Lung (tissue), 12 donors: ENCODE data around the gene ITGB2. TPM values are rescaled to one million over a fixed set of nuclear protein-coding genes. Genes with fewer than 3 reads are reported as not detected.

Source experiments
- ATAC-seq: fragments of 200-7000 bp; cut with Tn5 transposase; one replicate; pipeline ENCODE4 v1.9.1; 2020; ENCODE audit warnings: moderate number of reproducible peaks; ENCODE audit not compliant: insufficient read depth, low FRiP score
- DNase-seq, 3 donors: peaks; one replicate each; pipeline ENCODE4 v3.0.0-alpha.2; 2013 to 2017
- H3K27ac ChIP-seq, 2 donors: one replicate each; pipeline ENCODE4 v1.5.1; 2013; ENCODE audit warnings: mild to moderate bottlenecking in 2 of 2, moderate library complexity in 2 of 2, control low read depth in 1 of 2, inconsistent platforms in 1 of 2, low read depth in 1 of 2, low read length in 1 of 2
- H3K27me3 ChIP-seq, 3 donors: one replicate each; pipeline ENCODE4 v1.5.1; 2013; ENCODE audit warnings: low read length in 2 of 3; ENCODE audit not compliant: control insufficient read depth in 3 of 3, insufficient read depth in 3 of 3
- H3K36me3 ChIP-seq, 4 donors: one replicate each; pipeline ENCODE4 v1.5.1; 2013; ENCODE audit warnings: low read length in 4 of 4, mild to moderate bottlenecking in 1 of 4, moderate library complexity in 1 of 4; ENCODE audit not compliant: control insufficient read depth in 4 of 4, insufficient read depth in 4 of 4
- H3K4me1 ChIP-seq, 5 donors: one replicate each; pipeline ENCODE4 v1.5.1; 2013; ENCODE audit warnings: low read length in 5 of 5, mild to moderate bottlenecking in 2 of 5, moderate library complexity in 1 of 5; ENCODE audit not compliant: control insufficient read depth in 5 of 5, insufficient read depth in 5 of 5
- H3K4me3 ChIP-seq: one replicate; pipeline ENCODE4 v1.5.1; 2013; ENCODE audit warnings: mild to moderate bottlenecking, control low read depth, moderate library complexity
- H3K9ac ChIP-seq, 2 donors: one replicate each; pipeline ENCODE4 v1.5.1; 2013; ENCODE audit warnings: low read length in 2 of 2, control low read depth in 1 of 2; ENCODE audit not compliant: insufficient read depth in 1 of 2
- H3K9me3 ChIP-seq, 4 donors: one replicate each; pipeline ENCODE4 v1.5.1; 2013; ENCODE audit warnings: low read length in 3 of 4, mild to moderate bottlenecking in 1 of 4, moderate library complexity in 1 of 4; ENCODE audit not compliant: control insufficient read depth in 4 of 4, insufficient read depth in 3 of 4
- WGBS, 2 donors: extraction: QIAGEN DNeasy Blood & Tissue Kit; methylation state at CpG; one replicate each; pipeline ENCODE4 v1.1.7; 2013; 5-methylcytosine and 5-hydroxymethylcytosine counted together
- polyA plus RNA-seq, 2 donors: library from polyadenylated mRNA; stranded (reverse); fragments of 200-250 nt; gene quantifications; one replicate each; pipeline ENCODE4 v1.2.1, GENCODE V29; 2013
- total RNA-seq, 2 donors: library from RNA; depleted of rRNA in 1 of 2; stranded (reverse); fragments of >200 nt in 1 of 2; gene quantifications; one replicate each; pipeline ENCODE4 v1.2.1, GENCODE V29; 2014 to 2021
- TF ChIP-seq, protein P1 (sequence below): IDR thresholded peaks from 2 replicates; pipeline ENCODE4 v1.5.1; 2012; ENCODE audit warnings: mild to moderate bottlenecking; ENCODE audit errors: control extremely low read depth, extremely low read depth
- donor health status: control.
- donor health status: control.
- donor health status: Bipolar disorder and iron deficiency.
- donor health status: healthy.
- donor health status: DM: yes; HTN: yes; CAD: no.

Gene ITGB2
- total and polyA plus RNA-seq, 4 donors, result 52.9 to 376 (median 187) TPM

- Histone ChIP-seq H3K36me3 (no peaks in the 10 kb centered on the region), H3K4me3 (no peak overlapping the region), H3K27ac (no peak overlapping the region), H3K9me3 (peaks cover 0 to 4% (median 0%) of the 10 kb centered on the region in 4 donors), H3K9ac (no peak overlapping the region), H3K27me3 (peaks cover 0 to 40% (median 30%) of the 10 kb centered on the region in 3 donors), H3K4me1 (peaks cover 0 to 20% (median 6%) of the 10 kb centered on the region in 5 donors)
- TF ChIP-seq, protein P1, sequence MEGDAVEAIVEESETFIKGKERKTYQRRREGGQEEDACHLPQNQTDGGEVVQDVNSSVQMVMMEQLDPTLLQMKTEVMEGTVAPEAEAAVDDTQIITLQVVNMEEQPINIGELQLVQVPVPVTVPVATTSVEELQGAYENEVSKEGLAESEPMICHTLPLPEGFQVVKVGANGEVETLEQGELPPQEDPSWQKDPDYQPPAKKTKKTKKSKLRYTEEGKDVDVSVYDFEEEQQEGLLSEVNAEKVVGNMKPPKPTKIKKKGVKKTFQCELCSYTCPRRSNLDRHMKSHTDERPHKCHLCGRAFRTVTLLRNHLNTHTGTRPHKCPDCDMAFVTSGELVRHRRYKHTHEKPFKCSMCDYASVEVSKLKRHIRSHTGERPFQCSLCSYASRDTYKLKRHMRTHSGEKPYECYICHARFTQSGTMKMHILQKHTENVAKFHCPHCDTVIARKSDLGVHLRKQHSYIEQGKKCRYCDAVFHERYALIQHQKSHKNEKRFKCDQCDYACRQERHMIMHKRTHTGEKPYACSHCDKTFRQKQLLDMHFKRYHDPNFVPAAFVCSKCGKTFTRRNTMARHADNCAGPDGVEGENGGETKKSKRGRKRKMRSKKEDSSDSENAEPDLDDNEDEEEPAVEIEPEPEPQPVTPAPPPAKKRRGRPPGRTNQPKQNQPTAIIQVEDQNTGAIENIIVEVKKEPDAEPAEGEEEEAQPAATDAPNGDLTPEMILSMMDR, result no peak
- DNase-seq (peak in 1 of 3 donors; percentile 55), ATAC-seq (peak; percentile 33)
- WGBS, 2 donors, result 12 to 23% methylated on average over 19 of the region's 19 CpGs
Observed at GRCh38 chr21:44927587-44928461, 7.1 kb upstream of the ITGB2 start.

DNA sequence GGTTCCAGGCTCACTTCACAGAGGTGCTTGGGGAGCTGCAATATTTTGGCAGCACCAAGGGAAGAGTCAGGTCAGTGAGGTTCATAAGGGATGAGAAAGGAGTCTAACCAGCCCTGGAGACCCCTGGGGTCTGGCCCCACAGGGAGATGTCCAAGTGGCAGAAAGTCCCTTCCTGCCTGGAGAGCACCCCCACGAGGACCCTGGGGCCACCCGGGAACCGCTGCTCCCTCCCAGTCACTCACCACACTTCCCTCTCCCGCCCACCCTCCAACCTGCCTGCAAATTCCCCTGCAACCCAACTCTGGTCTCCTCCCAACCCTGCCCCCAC lies 6.5 kb upstream of the ITGB2 start:
- Histone ChIP-seq H3K27ac (no peak overlapping the region), H3K4me1 (peaks cover 0 to 14% (median 6%) of the 10 kb centered on the region in 5 donors), H3K9me3 (peaks cover 0 to 4% (median 0%) of the 10 kb centered on the region in 4 donors), H3K9ac (no peak overlapping the region), H3K36me3 (no peaks in the 10 kb centered on the region), H3K27me3 (peaks cover 0 to 42% (median 32%) of the 10 kb centered on the region in 3 donors), H3K4me3 (no peak overlapping the region)
- TF ChIP-seq, protein P1, result no peak
- DNase-seq, result no peak
- WGBS, 2 donors, result 6 to 20% methylated on average over 4 of the region's 4 CpGs
- ATAC-seq, result no peak

DNA sequence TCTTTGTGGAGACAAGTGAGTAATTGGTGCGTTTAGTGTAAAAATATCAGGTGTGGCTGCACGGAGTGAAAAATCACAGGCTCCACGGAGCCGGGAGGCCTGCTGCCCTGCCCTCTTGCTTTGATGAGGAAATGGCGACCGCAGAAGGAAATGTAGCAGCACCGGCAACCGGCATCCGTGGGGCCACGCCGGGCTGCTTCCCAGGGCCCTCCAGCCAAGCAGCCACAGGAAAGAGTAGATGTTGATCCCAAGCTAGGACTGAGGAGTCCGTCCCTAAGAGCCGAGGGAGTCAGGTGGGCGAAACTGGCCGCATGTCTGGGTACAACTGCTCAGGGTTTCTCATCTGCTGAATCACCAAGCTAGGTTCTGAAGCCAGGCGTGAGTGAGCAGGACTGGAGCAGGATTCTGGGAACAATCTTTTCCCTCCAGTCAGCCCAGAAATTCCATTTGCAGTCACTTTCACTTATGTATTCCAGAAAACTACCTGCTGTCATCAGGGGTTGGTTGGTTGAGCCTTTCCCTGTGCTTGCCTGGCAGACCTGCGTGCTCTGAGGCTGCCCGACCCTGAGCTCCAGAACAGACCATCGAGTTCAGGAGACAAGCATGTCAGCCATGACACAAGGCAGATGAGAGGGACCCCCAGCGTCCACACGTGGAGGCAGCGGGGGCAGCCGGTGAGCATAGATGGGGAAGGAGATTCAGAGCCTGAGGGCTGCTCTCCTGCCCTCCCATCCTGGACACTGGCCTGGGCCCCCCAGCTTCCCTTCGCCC lies 5.8 kb upstream of the ITGB2 start:
- Histone ChIP-seq H3K27ac (peak overlapping the region in 1 of 2 donors; percentile 35), H3K27me3 (peaks cover 0 to 36% (median 35%) of the 10 kb centered on the region in 3 donors), H3K4me3 (no peak overlapping the region), H3K9me3 (peaks cover 0 to 4% (median 0%) of the 10 kb centered on the region in 4 donors), H3K9ac (no peak overlapping the region), H3K4me1 (peaks cover 0 to 10% (median 4%) of the 10 kb centered on the region in 5 donors), H3K36me3 (no peaks in the 10 kb centered on the region)
- WGBS, 2 donors, result 31 to 51% methylated on average over 24 of the region's 24 CpGs
- TF ChIP-seq, protein P1, result no peak
- DNase-seq (no peak), ATAC-seq (no peak)
